Fibroblast of pulmonary artery (primary cell): ENCODE results near the gene PYGB.

Experiments used
- DNase-seq: peaks from one replicate; pipeline ENCODE4 v3.0.0-alpha.2; 2010; ENCODE audit warnings: low read depth
- H3K4me3 ChIP-seq: replicated peaks from 2 replicates; pipeline ENCODE4 v1.5.1; 2011; ENCODE audit warnings: low read depth, mild to moderate bottlenecking, control low read depth, low read length, moderate library complexity
- CTCF ChIP-seq: IDR thresholded peaks from 2 replicates; pipeline ENCODE4 v1.5.1; 2011; ENCODE audit warnings: mild to moderate bottlenecking, control low read depth, low read length, inconsistent platforms; ENCODE audit errors: missing control alignments

The PYGB gene

GRCh38 chr20:25220810-25221591 is 26.9 kb upstream of the PYGB start:
- H3K4me3 ChIP-seq: no peak overlapping the region
- no peak for DNase-seq
- no peak for TF ChIP-seq CTCF

DNA sequence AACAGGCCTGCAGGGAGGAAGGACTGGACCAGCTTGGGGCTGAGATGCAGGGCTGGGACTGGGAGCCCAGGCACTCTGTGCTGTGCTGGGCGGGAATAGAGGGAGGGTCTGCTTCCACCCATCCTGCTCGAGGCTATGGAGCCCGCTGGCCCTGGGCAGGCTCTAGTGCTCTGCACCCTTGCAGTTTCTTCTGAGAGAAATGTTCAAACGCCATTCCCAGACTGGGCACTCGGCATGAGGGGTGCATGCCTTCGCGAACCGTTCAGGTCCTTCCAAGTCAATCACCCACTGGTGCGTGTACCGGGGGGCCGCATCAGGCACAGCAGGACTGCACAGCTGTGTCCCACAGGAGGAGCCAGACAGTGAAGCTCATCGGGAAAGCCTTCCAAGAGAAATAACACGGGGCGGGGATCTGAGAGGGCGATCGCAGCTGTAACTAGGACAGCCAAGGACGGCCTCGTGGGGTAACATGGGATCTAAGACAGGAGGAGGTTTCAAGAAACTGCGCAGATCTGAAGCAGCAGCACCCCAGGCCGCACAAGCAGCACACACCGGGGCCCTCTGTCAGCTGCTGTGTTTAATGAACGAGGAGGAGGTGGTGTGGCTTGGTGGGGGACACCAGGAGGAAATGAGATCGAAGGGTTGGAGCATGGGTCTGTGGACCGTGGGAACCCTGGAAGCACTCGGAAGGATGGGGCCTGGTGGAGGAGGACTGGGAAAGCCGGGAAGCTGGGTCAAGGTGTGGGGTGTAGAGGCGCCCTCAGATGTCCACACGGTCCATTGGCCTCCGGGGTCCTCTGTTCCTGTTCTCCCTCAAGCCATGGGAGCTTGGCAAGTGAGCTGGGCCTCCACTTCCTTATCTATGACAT is 26.1 kb upstream of the PYGB start:
- no peak for DNase-seq
- H3K4me3 ChIP-seq: no peak overlapping the region
- TF ChIP-seq CTCF: no peak

DNA sequence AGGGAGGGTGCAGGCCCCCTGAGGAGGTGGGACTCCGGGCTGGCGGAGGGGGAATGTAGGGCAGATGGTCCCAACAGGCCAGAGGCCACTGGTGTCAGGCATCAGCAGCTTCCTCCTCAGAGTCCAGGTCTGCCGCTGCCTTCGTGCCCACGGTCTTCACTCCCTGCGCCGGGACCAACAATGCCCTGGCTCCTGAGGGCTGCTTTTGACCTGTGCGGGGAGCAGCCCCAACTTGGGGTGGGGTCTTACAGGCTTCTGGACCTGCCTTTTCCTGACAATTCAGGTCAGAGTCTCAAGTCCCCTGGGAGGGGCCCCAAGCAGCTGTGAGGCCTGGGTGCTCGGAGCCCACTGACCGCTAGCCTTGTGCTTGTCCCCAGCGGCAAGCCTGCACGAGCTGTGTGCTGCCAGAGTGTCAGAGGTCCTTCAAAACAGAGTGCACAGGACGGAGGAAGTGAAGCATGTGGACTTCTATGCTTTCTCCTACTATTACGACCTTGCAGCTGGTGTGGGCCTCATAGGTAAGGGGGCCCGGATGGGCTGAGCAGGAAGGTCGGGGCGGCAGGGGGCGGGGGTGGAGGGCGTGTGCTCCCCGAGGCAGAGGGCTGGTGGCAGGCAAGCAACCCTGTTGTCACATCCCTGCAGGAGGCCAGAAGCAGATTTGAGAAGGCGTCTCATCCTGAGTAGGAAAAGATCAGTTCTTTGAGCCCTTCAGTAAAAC is 25.3 kb upstream of the PYGB start:
- no peak overlapping the region for H3K4me3 ChIP-seq
- TF ChIP-seq CTCF: no peak
- no peak for DNase-seq

DNA sequence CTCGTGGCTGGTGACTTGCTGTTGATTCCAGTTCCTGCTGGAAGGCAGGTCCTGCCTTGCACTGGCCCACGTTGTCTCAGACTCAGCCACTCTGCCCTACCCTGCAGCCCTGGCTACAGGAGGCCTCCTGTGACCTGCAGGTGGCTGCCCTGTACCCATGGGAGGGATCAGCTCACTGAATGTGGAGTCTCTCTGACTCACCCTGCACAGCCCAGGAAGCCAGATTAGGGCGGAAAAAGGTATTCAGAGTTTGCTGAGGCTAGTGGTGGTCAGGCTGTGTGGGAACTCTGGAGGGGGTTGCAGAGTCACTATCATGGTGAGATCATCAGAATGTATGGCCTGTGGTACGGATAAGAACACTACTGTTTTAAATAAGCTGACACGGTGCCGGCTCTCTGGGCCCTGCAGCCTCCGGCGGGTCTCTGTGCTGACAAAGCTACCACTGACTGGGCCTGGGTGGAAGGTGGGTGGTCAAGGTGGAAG is 24.7 kb upstream of the PYGB start:
- no peak overlapping the region for H3K4me3 ChIP-seq
- DNase-seq: peak; percentile 90
- TF ChIP-seq CTCF: peak; percentile 19

DNA sequence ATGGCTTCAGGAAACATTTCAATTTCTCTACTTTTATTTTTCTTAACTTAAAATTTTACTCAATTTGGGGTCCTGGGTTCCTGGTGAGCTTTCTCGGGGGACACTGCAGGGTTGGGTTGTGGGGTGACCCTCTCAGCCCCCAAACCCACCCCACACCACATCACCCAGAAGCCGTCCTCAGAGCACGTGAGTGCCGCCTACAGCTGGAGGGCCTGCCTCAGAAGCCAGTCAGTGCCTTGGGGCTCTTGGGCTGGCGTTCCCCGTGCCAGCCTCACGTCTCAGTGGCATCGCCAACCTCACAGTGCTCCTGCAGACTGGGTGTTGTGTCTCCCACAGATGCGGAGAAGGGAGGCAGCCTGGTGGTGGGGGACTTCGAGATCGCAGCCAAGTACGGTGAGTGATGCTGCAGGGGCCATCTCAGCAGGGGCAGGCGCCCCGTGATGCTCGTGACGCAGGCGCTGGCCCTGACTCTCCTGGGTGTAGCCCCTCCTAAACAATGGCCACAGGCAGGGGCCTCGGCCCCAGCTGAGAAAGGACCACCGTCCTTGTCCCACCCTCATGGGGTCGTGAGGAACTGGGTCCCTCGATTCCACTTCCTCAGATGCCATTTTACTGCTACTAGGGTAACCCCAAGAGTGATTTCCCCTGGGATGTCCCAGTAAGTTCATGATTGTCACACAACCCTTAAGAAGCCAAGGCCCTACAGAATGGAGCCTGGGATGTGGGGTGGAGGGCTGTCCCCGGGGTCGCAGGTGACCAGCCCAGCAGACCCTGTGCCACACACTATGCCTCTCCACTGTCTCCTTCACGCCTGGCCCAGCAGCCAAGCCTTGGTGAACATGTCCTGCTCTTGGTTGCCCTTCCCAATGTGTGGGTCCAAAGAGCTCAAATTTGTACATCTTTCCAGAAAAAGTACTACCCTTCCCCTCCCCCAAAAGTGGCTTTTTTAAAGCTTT is 23.8 kb upstream of the PYGB start:
- no peak for TF ChIP-seq CTCF
- DNase-seq: no peak

GRCh38 chr20:25224941-25225340 is 22.9 kb upstream of the PYGB start:
- TF ChIP-seq CTCF: no peak
- no peak overlapping the region for H3K4me3 ChIP-seq
- DNase-seq: no peak

More for the DNA sequence above, 23.8 kb upstream of the PYGB start:
- no peak overlapping the region for H3K4me3 ChIP-seq
